GM12874 (cell line): ENCODE data around the gene FXYD6.

Experiments used
- TF ChIP-seq, protein P1 (sequence below): IDR thresholded peaks from 2 replicates; pipeline ENCODE4 v1.5.1; 2011; ENCODE audit warnings: low read depth, mild to moderate bottlenecking, control low read depth, low read length, moderate library complexity; ENCODE audit not compliant: insufficient read depth

Gene FXYD6

DNA sequence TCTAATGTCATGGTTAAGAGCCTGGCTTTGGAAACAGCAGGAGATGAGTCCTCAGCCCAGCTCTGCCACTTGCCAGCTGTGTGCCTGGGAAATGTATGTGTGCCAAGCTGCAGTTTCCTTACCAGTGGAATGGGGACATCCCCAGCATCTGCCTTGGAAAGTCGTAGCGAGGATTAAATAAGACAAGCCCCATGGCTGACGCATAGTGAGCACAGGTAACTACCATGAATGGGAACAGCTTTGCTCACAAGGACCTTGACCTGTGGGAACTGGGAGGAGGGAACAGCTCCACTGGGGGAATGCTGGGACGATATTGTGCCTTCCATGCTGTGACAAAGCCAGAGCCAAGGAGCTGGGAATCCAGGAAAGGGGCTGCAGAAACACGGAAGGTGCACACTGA, 76.8 kb downstream of the FXYD6 start:
- TF ChIP-seq, protein P1, sequence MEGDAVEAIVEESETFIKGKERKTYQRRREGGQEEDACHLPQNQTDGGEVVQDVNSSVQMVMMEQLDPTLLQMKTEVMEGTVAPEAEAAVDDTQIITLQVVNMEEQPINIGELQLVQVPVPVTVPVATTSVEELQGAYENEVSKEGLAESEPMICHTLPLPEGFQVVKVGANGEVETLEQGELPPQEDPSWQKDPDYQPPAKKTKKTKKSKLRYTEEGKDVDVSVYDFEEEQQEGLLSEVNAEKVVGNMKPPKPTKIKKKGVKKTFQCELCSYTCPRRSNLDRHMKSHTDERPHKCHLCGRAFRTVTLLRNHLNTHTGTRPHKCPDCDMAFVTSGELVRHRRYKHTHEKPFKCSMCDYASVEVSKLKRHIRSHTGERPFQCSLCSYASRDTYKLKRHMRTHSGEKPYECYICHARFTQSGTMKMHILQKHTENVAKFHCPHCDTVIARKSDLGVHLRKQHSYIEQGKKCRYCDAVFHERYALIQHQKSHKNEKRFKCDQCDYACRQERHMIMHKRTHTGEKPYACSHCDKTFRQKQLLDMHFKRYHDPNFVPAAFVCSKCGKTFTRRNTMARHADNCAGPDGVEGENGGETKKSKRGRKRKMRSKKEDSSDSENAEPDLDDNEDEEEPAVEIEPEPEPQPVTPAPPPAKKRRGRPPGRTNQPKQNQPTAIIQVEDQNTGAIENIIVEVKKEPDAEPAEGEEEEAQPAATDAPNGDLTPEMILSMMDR: no peak

DNA sequence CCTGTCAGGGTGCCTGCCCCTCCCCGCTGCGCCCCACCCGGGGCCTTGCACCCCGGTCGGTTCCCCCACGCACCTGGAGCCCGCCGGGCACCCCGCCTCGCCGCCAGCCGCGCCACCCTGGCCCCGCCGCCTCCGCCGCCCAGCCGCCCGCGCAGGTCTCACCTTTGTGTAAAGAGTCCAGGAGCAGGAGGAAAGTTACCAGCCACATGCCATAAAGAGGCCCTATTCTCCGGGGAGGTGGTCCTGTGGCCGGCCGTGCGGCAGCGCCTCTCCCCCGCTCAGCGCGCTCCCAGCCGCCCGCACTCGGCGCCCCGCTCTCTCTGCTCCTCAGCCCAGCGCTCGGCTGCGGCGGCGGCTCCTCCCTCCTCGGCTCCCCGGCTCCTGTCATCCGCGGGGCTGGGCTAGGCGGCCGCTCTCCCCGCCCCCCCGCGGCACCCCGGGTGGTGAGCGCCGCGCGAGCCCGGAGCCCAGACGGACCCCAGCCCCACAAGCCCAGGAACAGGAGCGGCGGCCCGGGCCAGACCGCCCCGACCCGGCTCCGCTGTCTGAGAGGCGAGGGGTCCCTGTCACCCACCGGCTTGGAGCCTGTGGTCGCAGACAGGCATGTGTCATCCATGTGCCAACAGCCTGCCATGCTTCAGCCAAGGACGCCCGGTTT, 79.5 kb downstream of the FXYD6 start, which contains the start of gene DSCAML1:
Gene DSCAML1, minus strand, starts transcription at position 345 of the 658 bp plus-strand sequence. Its CDS starts 137 bp downstream, at position 208.
- TF ChIP-seq, protein P1: no peak

DNA sequence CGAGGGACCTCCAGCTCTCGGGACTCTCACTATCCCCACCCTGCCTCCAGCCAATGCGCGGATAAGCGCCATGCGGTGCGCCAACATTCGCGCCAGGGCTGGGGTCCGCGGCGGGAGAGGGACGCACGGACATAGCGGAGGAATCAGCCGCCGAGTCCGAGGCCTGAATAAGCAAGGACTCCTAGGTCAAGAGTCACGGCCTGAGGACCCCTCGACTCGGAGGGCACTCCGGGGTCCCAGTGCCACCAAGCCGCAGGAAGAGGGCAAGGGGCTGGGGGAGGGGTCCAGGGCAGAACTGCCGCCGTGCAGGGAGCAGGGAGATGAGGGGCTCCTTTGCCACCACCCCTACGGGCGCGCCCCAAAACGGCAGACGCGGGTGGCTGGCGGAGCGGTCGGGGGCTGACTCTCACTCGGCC, 80.0 kb downstream of the FXYD6 start:
- TF ChIP-seq, protein P1: no peak

DNA sequence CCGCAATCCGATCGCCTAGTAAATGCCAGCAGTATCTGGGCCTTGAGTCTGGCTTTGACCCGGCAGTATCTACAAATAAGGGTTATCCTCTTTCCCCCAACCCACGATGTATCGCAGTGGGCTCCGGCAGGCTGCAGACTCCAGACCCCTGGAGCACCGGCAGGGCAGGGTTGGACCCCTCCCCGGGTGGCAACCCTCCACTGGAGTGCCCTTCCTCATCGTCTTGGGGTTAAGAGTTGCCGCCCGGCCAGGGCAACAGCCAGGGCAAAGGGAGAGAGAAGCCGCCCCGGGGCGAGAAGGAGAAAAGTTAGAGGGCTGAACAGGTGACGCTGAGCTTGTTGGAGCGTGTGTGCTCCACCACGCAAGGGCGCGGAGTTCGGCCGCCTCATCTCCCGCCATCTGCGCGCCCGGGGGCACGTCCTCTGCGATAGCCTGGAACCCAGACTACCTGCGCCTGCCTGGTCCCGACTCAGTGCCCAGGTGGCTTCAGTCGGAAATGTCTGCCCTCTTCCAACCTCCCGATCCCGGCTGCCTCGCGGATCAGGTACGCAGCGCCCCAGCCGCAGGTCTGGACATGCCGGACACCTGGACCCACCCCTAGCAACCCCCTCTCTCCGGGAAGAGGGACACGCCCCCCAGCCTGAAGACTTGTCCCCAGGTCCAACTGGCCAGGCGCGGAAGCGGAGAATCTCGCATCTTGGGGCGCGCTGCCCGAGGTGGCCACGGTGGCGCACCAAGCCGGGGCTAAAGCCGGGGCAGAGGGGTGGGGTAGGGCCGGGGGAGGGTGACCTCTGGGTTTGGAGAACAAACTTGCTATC, 80.6 kb downstream of the FXYD6 start:
- TF ChIP-seq, protein P1: no peak

DNA sequence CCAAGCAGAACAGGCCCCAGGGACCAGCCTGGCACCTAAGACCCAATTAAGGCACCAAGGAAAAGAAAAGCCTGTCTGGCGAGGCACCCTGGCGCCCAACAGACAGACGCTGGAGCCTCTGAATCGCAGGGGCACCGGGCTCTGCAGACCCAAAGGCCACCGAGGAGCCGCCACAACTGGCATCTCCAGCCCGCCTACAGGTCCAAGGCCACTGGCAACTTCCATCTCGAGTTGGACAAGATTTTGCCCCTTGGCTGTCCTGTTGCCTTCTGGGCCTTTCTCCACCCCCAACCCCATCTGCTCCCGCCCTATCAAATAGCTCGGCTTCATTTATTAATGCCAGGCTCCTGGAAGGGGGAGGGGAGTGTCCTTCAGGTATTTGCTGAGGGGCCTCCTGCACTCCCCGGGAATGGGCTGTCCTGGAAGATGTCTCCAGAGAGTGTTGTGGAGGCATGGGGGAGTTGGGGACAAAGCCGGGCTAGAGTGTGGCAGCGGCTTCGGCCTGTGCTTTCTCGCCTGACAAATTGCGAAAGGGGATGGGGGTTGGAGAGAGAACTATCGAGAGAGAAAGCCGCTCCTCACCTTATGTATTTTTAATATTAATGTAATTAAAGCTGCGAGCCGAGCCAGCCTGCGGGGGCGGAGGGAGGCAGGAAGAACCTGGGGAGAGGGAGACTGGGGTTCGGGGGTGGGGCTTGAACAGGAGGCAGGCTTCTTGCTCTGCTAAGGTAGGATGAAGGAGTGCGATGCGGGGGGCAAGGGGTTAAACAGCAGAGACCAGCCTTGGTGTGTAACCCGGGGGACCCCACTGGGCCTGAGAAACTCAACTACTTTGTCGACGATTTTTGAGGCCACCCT, 81.5 kb downstream of the FXYD6 start:
- TF ChIP-seq, protein P1: no peak

DNA sequence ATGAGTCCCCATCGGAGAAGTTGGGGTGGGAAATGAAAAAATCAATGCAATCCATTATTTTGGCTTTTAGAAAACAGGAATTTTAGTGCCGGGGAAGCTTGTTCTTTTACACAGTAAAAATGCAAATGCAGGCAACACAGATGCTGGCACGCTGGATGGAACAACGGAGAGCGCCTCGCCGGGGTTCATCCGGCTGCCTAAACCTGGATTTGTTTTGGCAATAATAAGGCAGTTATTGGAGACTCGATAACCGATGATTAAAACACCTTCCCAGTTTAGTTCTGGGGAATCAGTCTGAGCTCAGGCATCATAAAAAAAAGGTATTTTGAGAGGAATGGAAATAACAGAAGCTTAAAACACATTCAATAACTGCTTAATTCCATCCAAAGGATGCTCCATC, 82.3 kb downstream of the FXYD6 start:
- TF ChIP-seq, protein P1: no peak

DNA sequence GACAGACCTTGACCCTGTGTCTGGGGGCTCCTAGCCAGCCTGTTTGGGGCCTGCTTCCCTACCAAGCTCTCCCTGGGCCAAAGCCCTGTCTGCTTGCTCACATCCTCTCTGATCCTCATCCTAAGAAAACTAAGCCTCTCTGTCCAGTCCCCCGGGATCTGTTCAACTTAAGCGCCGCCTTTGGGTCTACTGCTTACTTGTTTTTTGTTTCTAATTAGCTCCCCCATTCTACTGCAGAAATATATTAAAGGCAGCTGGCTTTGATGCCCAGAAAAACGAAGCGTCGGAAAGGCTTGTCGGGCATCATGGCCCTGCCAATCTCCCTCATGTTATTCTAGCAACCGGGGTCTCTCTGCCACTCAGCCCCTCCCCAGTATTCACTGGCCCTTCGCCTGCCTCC, 82.9 kb downstream of the FXYD6 start:
- TF ChIP-seq, protein P1: no peak
